Type B pancreatic cell (in vitro differentiated cells): ENCODE measurements around the gene PRKCG. TPM values are rescaled to one million over a fixed set of nuclear protein-coding genes. Genes with fewer than 3 reads are reported as not detected.

Experiments
- DNase-seq: peaks from one replicate; pipeline ENCODE4 v3.0.0; 2021; ENCODE audit warnings: mixed read lengths; ENCODE audit not compliant: unreplicated experiment; ENCODE audit errors: extremely low spot score
- H3K27ac Mint-ChIP-seq: 2 replicates; pipeline ENCODE4 v1.8.0; 2021; ENCODE audit warnings: mild to moderate bottlenecking, mixed read lengths
- H3K27me3 Mint-ChIP-seq: 2 replicates; pipeline ENCODE4 v1.8.0; 2021; ENCODE audit warnings: mixed read lengths
- H3K36me3 Mint-ChIP-seq: 2 replicates; pipeline ENCODE4 v1.8.0; 2021; ENCODE audit warnings: mixed read lengths
- H3K4me1 Mint-ChIP-seq: one replicate; pipeline ENCODE4 v1.8.0; 2021; ENCODE audit warnings: mixed read lengths; ENCODE audit not compliant: unreplicated experiment
- H3K4me3 Mint-ChIP-seq: 2 replicates; pipeline ENCODE4 v1.8.0; 2021; ENCODE audit warnings: mild to moderate bottlenecking, mixed read lengths
- H3K9me3 Mint-ChIP-seq: 2 replicates; pipeline ENCODE4 v1.8.0; 2021; ENCODE audit warnings: mixed read lengths
- total RNA-seq: library from RNA; stranded (reverse); gene quantifications from 2 replicates; pipeline ENCODE4 v1.2.1, GENCODE V29; 2021; ENCODE audit warnings: low replicate concordance
- TF ChIP-seq, protein P1 (sequence below): fragments of 200-600 bp; sonication (generic); conservative IDR thresholded peaks from 2 replicates; pipeline ENCODE4 v1.5.0; 2021; ENCODE audit warnings: antibody characterized with exemption, mild to moderate bottlenecking

Gene PRKCG
- total RNA-seq, 1 donor from 2014 or later, result 3.1 TPM

DNA sequence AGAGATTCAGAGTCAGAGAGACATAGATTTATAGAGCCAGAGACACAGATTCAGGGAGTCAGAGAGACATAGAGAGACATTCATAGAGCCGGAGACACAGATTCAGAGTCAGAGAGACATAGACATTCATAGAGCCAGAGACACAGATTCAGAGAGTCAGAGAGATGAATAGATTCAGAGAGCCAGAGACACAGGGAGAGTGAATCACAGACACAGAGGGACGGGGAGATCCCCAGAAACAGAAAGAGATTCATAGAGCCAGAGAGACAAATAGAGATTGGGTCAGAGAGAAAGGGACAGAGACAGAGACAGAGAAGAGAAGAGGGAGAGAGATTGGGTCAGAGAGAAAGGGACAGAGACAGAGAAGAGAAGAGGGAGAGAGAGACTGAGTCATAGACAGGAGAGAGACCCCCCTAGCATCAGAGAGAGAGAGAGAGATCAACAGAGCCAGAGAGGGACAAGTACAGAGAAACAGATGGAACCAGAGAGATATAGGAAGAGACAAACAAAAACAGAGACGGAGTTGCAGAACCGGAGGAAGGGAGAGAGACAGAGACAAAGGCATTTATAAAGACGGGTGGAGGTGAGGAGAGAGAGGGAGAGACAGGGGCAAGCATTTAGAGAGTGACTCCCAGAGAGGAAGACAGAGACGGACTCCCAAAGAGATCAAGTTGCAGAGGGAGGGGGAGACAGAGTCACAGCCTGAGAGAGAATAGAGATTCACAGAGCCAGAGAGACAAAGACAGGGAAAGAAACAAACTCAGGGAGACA, 1.1 kb upstream of the PRKCG start:
- Mint-ChIP-seq H3K4me3 (no peak overlapping the region), H3K36me3 (peaks cover 5% of the 10 kb centered on the region), H3K9me3 (no peaks in the 10 kb centered on the region), H3K4me1 (peaks cover 11% of the 10 kb centered on the region), H3K27me3 (peaks cover 30% of the 10 kb centered on the region), H3K27ac (no peak overlapping the region)
- DNase-seq, result no peak
- TF ChIP-seq, protein P1, sequence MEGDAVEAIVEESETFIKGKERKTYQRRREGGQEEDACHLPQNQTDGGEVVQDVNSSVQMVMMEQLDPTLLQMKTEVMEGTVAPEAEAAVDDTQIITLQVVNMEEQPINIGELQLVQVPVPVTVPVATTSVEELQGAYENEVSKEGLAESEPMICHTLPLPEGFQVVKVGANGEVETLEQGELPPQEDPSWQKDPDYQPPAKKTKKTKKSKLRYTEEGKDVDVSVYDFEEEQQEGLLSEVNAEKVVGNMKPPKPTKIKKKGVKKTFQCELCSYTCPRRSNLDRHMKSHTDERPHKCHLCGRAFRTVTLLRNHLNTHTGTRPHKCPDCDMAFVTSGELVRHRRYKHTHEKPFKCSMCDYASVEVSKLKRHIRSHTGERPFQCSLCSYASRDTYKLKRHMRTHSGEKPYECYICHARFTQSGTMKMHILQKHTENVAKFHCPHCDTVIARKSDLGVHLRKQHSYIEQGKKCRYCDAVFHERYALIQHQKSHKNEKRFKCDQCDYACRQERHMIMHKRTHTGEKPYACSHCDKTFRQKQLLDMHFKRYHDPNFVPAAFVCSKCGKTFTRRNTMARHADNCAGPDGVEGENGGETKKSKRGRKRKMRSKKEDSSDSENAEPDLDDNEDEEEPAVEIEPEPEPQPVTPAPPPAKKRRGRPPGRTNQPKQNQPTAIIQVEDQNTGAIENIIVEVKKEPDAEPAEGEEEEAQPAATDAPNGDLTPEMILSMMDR, result no peak

DNA sequence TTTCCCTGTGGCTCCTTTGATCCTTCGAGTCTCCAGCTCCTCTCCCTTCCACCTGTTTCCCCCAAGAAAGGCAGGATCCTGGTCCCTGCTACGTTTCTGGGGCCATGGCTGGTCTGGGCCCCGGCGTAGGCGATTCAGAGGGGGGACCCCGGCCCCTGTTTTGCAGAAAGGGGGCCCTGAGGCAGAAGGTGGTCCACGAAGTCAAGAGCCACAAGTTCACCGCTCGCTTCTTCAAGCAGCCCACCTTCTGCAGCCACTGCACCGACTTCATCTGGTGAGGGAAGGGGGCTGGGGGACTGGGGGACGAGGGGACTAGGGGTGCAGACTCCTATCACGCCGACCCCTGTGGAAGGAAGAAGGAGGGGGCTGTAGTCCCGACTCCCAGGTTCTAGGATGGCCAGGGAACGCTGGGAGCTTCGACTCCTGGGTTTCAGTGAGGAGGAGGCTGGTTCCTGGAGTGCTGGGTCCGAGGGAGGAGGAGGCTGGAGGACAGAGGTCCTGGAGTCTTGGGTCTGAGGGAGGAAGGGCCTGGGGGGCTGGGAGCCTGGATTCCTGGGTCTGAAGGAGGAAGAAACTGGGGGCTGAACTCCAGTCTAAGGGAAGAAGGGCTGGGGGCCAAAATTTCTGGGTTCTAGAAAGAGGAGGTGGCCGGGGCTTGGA, 524 bp downstream of the PRKCG start:
- no peaks in the 10 kb centered on the region for H3K36me3 Mint-ChIP-seq
- H3K27me3 Mint-ChIP-seq, result peaks cover 37% of the 10 kb centered on the region
- no peak overlapping the region for H3K27ac Mint-ChIP-seq
- peak overlapping the region; percentile 45 for H3K4me3 Mint-ChIP-seq
- H3K4me1 Mint-ChIP-seq, result peaks cover 11% of the 10 kb centered on the region
- no peak for DNase-seq
- H3K9me3 Mint-ChIP-seq, result no peaks in the 10 kb centered on the region
- TF ChIP-seq, protein P1, result peak; percentile 4

DNA sequence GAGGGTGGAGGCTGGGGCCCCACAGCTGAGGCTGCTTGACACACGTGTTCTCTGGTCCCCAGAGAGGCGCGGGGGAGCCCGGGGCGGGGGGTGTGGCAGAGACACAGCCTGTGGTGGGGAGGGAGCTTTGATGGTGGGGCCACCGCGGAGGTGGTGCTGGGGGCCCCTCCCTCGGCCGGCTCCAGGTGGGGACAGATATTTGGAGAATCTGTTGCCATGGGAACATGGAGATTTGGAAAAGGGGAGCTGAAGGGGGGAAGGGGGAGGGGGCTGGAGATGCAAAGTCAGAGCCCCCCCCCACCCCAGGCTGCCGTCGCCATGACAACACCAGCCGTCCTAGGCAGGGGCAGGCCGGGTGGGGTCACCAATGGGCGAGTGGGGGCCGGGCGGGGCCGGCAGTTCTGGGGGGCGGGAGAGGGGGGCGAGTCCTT, 1.2 kb downstream of the PRKCG start:
- Mint-ChIP-seq H3K4me1 (peaks cover 11% of the 10 kb centered on the region), H3K27me3 (peaks cover 40% of the 10 kb centered on the region), H3K4me3 (no peak overlapping the region), H3K36me3 (no peaks in the 10 kb centered on the region), H3K9me3 (no peaks in the 10 kb centered on the region), H3K27ac (no peak overlapping the region)
- TF ChIP-seq, protein P1, result no peak
- no peak for DNase-seq

DNA sequence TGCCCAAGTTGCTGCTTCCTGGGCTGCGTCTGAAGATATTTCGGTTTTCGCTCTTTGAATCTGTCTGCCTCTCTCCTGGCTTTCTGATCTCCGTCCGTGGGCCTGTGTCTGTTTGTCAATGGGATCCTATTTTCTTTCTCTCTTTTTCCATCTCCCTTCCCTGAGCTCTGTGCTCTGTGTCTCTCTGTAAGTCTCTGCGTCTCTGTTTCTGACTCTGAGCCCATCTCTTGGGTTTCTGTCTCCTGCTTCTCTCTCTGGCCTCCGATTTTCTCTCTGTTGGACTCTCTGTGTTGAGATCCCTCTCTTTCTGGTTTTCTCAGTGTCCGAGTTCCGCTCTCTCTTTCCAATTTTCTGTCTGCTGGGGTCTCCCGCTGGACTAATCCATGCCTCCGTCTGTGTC, 1.7 kb downstream of the PRKCG start:
- Mint-ChIP-seq H3K27me3 (peaks cover 40% of the 10 kb centered on the region), H3K4me1 (peaks cover 10% of the 10 kb centered on the region), H3K4me3 (peak overlapping the region; percentile 70), H3K27ac (peak overlapping the region; percentile 44), H3K36me3 (no peaks in the 10 kb centered on the region), H3K9me3 (no peaks in the 10 kb centered on the region)
- DNase-seq, result no peak
- TF ChIP-seq, protein P1, result no peak

DNA sequence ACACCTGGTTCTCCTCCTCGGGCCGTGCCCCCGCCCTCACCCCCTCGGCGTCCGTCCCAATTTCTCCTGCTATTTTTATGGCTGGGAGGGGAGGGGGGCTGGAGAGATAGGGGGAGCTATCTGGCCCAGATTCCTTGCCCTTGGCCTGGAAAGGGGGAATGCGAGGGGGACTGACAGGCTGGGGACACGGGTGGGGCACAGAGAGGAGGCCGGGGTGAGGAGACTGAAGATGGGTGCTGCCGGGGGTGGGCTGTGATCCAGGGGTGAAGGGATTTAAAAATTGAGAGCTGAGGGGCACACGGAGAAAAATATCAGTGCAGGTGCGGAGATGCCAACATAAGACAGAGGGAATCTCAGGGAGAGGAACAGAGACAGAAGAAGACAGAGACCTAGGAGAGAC, 2.3 kb downstream of the PRKCG start:
- peaks cover 6% of the 10 kb centered on the region for H3K4me1 Mint-ChIP-seq
- H3K9me3 Mint-ChIP-seq, result no peaks in the 10 kb centered on the region
- H3K27ac Mint-ChIP-seq, result peak overlapping the region; percentile 44
- DNase-seq, result no peak
- TF ChIP-seq, protein P1, result no peak
- H3K4me3 Mint-ChIP-seq, result no peak overlapping the region
- peaks cover 43% of the 10 kb centered on the region for H3K27me3 Mint-ChIP-seq
- H3K36me3 Mint-ChIP-seq, result no peaks in the 10 kb centered on the region
